ENCODE results near the gene GNB1L. TPM values are rescaled to one million over a fixed set of nuclear protein-coding genes. Genes with fewer than 3 reads are reported as not detected.

The GNB1L gene
- total RNA-seq, 2 experiments from 2014 or later: 3.0 to 6.5 TPM

GRCh38 chr22:19900707-19901436 is 46.2 kb upstream of the GNB1L start:
- Histone ChIP-seq H3K4me1 (ENCODE audit: insufficient read depth, low read length) (peaks cover 18% of the 10 kb centered on the region), H3K4me3 (ENCODE audit: low read length) (no peak overlapping the region), H3K27ac (ENCODE audit: low read depth in 1 of 2, low read length in 2 of 2) (no peak overlapping the region), H3K9me3 (ENCODE audit: control insufficient read depth in 1 of 2, insufficient read depth in 1 of 2, low read length in 2 of 2) (peaks cover 0 to 3% of the 10 kb centered on the region in 2 experiments), H3K36me3 (ENCODE audit: insufficient read depth, low read length) (peaks cover 17% of the 10 kb centered on the region), H3K27me3 (ENCODE audit: control insufficient read depth in 1 of 2, insufficient read depth in 2 of 2, low read length in 2 of 2) (no peaks in the 10 kb centered on the region)
- ChIA-PET CTCF (interaction anchor here (1.5 kb wide), 1 partner anchor 170 kb away, joined by 3 read pairs; no protein-coding TSS in a partner anchor), POLR2A (interaction anchor here (1.0 to 1.9 kb wide), 3 partner anchors 9 to 303 kb away, joined by 3 to 10 read pairs (median 3); no protein-coding TSS in a partner anchor)
- Mint-ChIP-seq H3K9me3 (no peaks in the 10 kb centered on the region), H3K4me1 (ENCODE audit: low read depth) (peaks cover 16% of the 10 kb centered on the region), H3K36me3 (ENCODE audit: low read depth) (peaks cover 2% of the 10 kb centered on the region), H3K27ac (no peak overlapping the region), H3K27me3 (no peaks in the 10 kb centered on the region), H3K4me3 (no peak overlapping the region)
- TF ChIP-seq CTCF (IDR thresholded peaks at IDR 0.05): no peak
- intact Hi-C loops (cut with DNase I, micrococcal nuclease): no loop called here
- DNase-seq: no peak
- no peak for ATAC-seq (ENCODE audit: poor library complexity)

DNA sequence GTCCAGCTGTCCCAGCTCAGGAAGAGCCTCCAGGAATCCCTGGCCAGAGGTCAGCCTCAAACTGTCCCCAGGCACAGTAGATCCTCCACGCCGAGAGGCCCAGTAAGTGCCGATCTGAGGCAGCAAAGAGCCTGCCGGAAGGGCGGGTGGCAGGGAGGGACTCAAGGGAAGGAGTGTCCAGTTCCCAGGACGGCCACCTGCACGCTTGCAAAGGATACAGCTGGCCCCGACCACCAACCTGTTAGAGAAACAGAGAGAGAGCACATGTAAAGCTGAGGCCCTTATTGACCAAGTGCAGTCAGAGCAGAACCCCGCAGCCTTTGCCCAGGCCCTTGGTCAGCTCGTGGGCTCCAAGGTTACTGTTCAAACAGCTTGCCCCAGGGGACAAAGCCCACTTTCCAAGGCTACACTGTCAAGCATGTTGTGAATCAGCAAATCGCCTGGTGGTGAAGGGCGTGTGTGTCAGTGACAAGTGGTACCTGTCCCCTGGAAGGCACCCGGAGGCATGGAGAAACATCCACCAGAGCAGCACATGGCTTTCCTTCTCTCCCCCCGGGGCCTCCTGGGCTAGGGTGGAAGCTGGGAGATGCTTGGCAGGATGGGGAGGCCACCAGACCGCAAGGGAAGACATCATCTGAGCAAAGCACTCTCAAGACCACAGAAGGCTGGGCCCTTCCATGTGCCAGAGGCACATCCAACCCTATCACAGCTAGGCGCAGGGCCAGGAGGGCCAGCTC is 44.3 kb upstream of the GNB1L start:
- Histone ChIP-seq H3K36me3 (ENCODE audit: insufficient read depth, low read length) (peaks cover 20% of the 10 kb centered on the region), H3K27me3 (ENCODE audit: control insufficient read depth in 1 of 2, insufficient read depth in 2 of 2, low read length in 2 of 2) (no peaks in the 10 kb centered on the region), H3K9me3 (ENCODE audit: control insufficient read depth in 1 of 2, insufficient read depth in 1 of 2, low read length in 2 of 2) (peaks cover 0 to 3% of the 10 kb centered on the region in 2 experiments), H3K4me3 (ENCODE audit: low read length) (no peak overlapping the region), H3K27ac (ENCODE audit: low read depth in 1 of 2, low read length in 2 of 2) (no peak overlapping the region), H3K4me1 (ENCODE audit: insufficient read depth, low read length) (peaks cover 37% of the 10 kb centered on the region)
- no peak overlapping the region for H3K27ac Mint-ChIP-seq
- H3K27me3 Mint-ChIP-seq: no peaks in the 10 kb centered on the region
- H3K4me1 Mint-ChIP-seq (ENCODE audit: low read depth): peaks cover 31% of the 10 kb centered on the region
- no peaks in the 10 kb centered on the region for H3K9me3 Mint-ChIP-seq
- intact Hi-C loops (cut with DNase I, micrococcal nuclease): no loop called here
- TF ChIP-seq CTCF (IDR thresholded peaks at IDR 0.05): no peak
- no peak for DNase-seq
- CTCF ChIA-PET: interaction anchor here (1.3 to 1.5 kb wide), 2 partner anchors 44 to 169 kb away, joined by 3 read pairs; no protein-coding TSS in a partner anchor
- no peak for ATAC-seq (ENCODE audit: poor library complexity)
- POLR2A ChIA-PET: interaction anchor here (1.0 to 1.4 kb wide), 2 partner anchors 30 to 43 kb away, joined by 5 to 6 read pairs; no protein-coding TSS in a partner anchor
- H3K4me3 Mint-ChIP-seq: no peak overlapping the region
- H3K36me3 Mint-ChIP-seq (ENCODE audit: low read depth): peaks cover 3% of the 10 kb centered on the region

GRCh38 chr22:19898145-19898544 is 43.5 kb upstream of the GNB1L start:
- intact Hi-C loops (cut with DNase I, micrococcal nuclease): no loop called here
- H3K27me3 ChIP-seq (ENCODE audit: control insufficient read depth in 1 of 2, insufficient read depth in 2 of 2, low read length in 2 of 2): no peaks in the 10 kb centered on the region
- no peak for DNase-seq
- H3K4me1 ChIP-seq (ENCODE audit: insufficient read depth, low read length): peaks cover 46% of the 10 kb centered on the region
- Mint-ChIP-seq H3K27ac (no peak overlapping the region), H3K4me3 (no peak overlapping the region), H3K36me3 (ENCODE audit: low read depth) (peaks cover 6% of the 10 kb centered on the region), H3K27me3 (no peaks in the 10 kb centered on the region), H3K9me3 (no peaks in the 10 kb centered on the region), H3K4me1 (ENCODE audit: low read depth) (peaks cover 40% of the 10 kb centered on the region)
- TF ChIP-seq CTCF (IDR thresholded peaks at IDR 0.05): no peak
- no peak overlapping the region for H3K27ac ChIP-seq (ENCODE audit: low read depth in 1 of 2, low read length in 2 of 2)
- H3K36me3 ChIP-seq (ENCODE audit: insufficient read depth, low read length): peaks cover 21% of the 10 kb centered on the region
- peaks cover 0 to 3% of the 10 kb centered on the region in 2 experiments for H3K9me3 ChIP-seq (ENCODE audit: control insufficient read depth in 1 of 2, insufficient read depth in 1 of 2, low read length in 2 of 2)
- ATAC-seq (ENCODE audit: poor library complexity): no peak
- ChIA-PET POLR2A (interaction anchor here (1.0 to 1.4 kb wide), 2 partner anchors 29 to 42 kb away, joined by 5 to 6 read pairs; no protein-coding TSS in a partner anchor), CTCF (interaction anchor here (2.0 to 3.1 kb wide), 2 partner anchors 12 to 167 kb away, joined by 8 to 15 read pairs; no protein-coding TSS in a partner anchor)
- no peak overlapping the region for H3K4me3 ChIP-seq (ENCODE audit: low read length)
